Hepatocyte (in vitro differentiated cells): ENCODE results near the gene STAB2. TPM values are rescaled to one million over a fixed set of nuclear protein-coding genes. Genes with fewer than 3 reads are reported as not detected.

ENCODE experiments used
- DNase-seq: peaks from one replicate; pipeline ENCODE4 v3.0.0-alpha.2; 2016; ENCODE audit warnings: low spot score
- H2AFZ ChIP-seq: fragments of 200-600 bp; sonication (generic); 2 replicates; pipeline ENCODE4 v1.6.0; 2016; ENCODE audit warnings: antibody characterized with exemption, mild to moderate bottlenecking
- H3K27ac ChIP-seq: fragments of 200-600 bp; sonication (generic); 2 replicates; pipeline ENCODE4 v1.5.1; 2016; ENCODE audit warnings: mild to moderate bottlenecking
- H3K27me3 ChIP-seq: fragments of 200-600 bp; sonication (generic); 2 replicates; pipeline ENCODE4 v1.6.1; 2016
- H3K36me3 ChIP-seq: fragments of 200-600 bp; sonication (generic); replicated peaks from 2 replicates; pipeline ENCODE4 v1.5.1; 2016; ENCODE audit warnings: low read depth; ENCODE audit not compliant: insufficient read depth
- H3K4me1 ChIP-seq: fragments of 200-600 bp; sonication (generic); 2 replicates; pipeline ENCODE4 v1.5.1; 2016; ENCODE audit warnings: mild to moderate bottlenecking, moderate library complexity; ENCODE audit not compliant: insufficient read depth
- H3K4me2 ChIP-seq: fragments of 200-600 bp; sonication (generic); 2 replicates; pipeline ENCODE4 v1.6.0; 2016
- H3K4me3 ChIP-seq: fragments of 200-600 bp; sonication (generic); 2 replicates; pipeline ENCODE4 v1.5.1; 2016; ENCODE audit warnings: mild to moderate bottlenecking
- H3K79me2 ChIP-seq: fragments of 200-600 bp; sonication (generic); 2 replicates; pipeline ENCODE4 v1.6.0; 2017; ENCODE audit warnings: mild to moderate bottlenecking
- H3K9me2 ChIP-seq: fragments of 200-600 bp; sonication (generic); replicated peaks from 2 replicates; pipeline ENCODE4 v1.6.0; 2017; ENCODE audit warnings: mild to moderate bottlenecking; ENCODE audit not compliant: insufficient read depth
- H3K9me3 ChIP-seq: fragments of 200-600 bp; sonication (generic); 2 replicates; pipeline ENCODE4 v1.5.1; 2016; ENCODE audit warnings: low read depth, mild to moderate bottlenecking
- H4K20me1 ChIP-seq: fragments of 200-600 bp; sonication (generic); 2 replicates; pipeline ENCODE4 v1.6.0; 2016; ENCODE audit warnings: mild to moderate bottlenecking; ENCODE audit not compliant: insufficient read depth, poor library complexity, severe bottlenecking
- EZH2 ChIP-seq: fragments of 200-600 bp; sonication (generic); IDR thresholded peaks from 2 replicates; pipeline ENCODE4 v1.6.1; 2016; ENCODE audit warnings: antibody characterized with exemption, mild to moderate bottlenecking, borderline replicate concordance
- EZH2phosphoT487 ChIP-seq: fragments of 200-600 bp; sonication (generic); IDR thresholded peaks from one replicate; pipeline ENCODE4 v1.6.1; 2018; ENCODE audit warnings: antibody characterized with exemption, mild to moderate bottlenecking, low read depth, moderate library complexity; ENCODE audit not compliant: unreplicated experiment, severe bottlenecking
- WGBS: methylation state at CpG from one replicate; pipeline ENCODE4 v1.1.6; 2016; ENCODE audit warnings: low lambda C conversion rate; ENCODE audit errors: missing lambda C conversion rate; 5-methylcytosine and 5-hydroxymethylcytosine counted together
- polyA plus RNA-seq: library from polyadenylated mRNA; unstranded; fragments of >200 nt; fragmentation: Nextera tagmentation; extraction: Ambion mirVana; gene quantifications from 2 replicates; pipeline ENCODE4 v1.2.1, GENCODE V29; 2016
- total RNA-seq: library from RNA; depleted of rRNA; stranded (reverse); fragments of >200 nt; gene quantifications from 2 replicates; pipeline ENCODE4 v1.2.3, GENCODE V29; 2014
- TF ChIP-seq, protein P1 (sequence below): fragments of 200-600 bp; sonication (generic); IDR thresholded peaks from 2 replicates; pipeline ENCODE4 v1.5.1; 2016; ENCODE audit warnings: antibody characterized with exemption, mild to moderate bottlenecking; ENCODE audit not compliant: poor library complexity

Gene STAB2
- total and polyA plus RNA-seq, 2 experiments from 2014 or later = not detected

DNA sequence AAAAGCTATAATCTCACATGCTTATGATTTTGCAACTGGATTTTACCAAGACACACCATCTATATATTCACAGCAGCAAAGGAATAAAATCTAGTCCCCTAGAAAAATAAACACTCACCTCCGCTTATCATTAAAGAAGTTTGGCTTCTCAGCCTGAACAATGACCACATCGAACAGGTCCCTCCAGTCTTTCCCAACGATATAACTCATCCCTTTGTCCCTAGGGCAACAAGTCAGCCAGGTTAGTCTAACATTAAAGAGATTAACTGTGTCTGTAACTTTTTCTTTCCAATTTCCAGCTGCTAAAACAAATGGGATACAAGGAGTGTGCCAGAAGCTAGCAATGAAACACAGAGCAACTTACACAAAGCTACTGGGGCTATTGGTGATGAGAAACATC, 206.0 kb downstream of the STAB2 start:
- Histone ChIP-seq H3K36me3 (no peaks in the 10 kb centered on the region), H3K27me3 (no peaks in the 10 kb centered on the region), H3K79me2 (no peaks in the 10 kb centered on the region), H3K27ac (no peak overlapping the region), H2AFZ (no peak overlapping the region), H3K4me1 (no peaks in the 10 kb centered on the region), H3K4me2 (no peak overlapping the region), H3K9me2 (no peaks in the 10 kb centered on the region), H4K20me1 (no peaks in the 10 kb centered on the region), H3K4me3 (no peak overlapping the region), H3K9me3 (no peaks in the 10 kb centered on the region)
- no peak for DNase-seq
- 68% methylated on average over 3 of the region's 3 CpGs for WGBS
- TF ChIP-seq EZH2phosphoT487 (no peak), EZH2 (no peak)
- TF ChIP-seq, protein P1, sequence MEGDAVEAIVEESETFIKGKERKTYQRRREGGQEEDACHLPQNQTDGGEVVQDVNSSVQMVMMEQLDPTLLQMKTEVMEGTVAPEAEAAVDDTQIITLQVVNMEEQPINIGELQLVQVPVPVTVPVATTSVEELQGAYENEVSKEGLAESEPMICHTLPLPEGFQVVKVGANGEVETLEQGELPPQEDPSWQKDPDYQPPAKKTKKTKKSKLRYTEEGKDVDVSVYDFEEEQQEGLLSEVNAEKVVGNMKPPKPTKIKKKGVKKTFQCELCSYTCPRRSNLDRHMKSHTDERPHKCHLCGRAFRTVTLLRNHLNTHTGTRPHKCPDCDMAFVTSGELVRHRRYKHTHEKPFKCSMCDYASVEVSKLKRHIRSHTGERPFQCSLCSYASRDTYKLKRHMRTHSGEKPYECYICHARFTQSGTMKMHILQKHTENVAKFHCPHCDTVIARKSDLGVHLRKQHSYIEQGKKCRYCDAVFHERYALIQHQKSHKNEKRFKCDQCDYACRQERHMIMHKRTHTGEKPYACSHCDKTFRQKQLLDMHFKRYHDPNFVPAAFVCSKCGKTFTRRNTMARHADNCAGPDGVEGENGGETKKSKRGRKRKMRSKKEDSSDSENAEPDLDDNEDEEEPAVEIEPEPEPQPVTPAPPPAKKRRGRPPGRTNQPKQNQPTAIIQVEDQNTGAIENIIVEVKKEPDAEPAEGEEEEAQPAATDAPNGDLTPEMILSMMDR = no peak

DNA sequence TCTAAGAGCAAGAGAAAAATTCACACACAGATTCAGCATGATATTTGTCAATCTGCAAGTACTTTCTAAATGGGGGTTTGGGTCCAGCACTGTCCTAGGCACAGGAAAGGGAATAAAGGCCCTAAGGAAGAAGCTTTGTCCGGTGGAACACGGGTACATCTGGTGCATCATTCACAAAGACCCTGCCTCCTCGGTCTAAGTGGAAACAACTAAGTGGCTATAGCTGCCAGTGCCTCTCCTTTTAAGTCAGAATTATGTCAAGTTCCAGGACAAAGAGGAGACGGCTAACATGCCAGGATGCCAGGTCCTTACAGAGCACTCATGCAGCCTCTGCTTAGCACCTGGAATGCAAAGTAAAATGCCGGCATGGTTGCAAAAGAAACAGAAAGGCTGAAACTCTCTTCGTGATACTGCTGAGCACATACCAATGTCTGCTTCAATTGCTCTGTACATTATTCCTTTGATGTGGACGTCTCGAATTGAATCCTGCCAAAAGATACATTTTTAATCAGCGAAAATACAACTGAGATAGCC, 206.5 kb downstream of the STAB2 start:
- Histone ChIP-seq H3K27ac (no peak overlapping the region), H3K4me2 (no peak overlapping the region), H2AFZ (no peak overlapping the region), H3K4me1 (no peaks in the 10 kb centered on the region), H3K27me3 (no peaks in the 10 kb centered on the region), H4K20me1 (no peaks in the 10 kb centered on the region), H3K36me3 (no peaks in the 10 kb centered on the region), H3K9me3 (no peaks in the 10 kb centered on the region), H3K9me2 (no peaks in the 10 kb centered on the region), H3K79me2 (no peaks in the 10 kb centered on the region), H3K4me3 (no peak overlapping the region)
- TF ChIP-seq EZH2 = no peak
- no peak for TF ChIP-seq EZH2phosphoT487
- TF ChIP-seq, protein P1 = no peak
- no peak for DNase-seq
- WGBS = 86% methylated on average over 9 of the region's 9 CpGs

DNA sequence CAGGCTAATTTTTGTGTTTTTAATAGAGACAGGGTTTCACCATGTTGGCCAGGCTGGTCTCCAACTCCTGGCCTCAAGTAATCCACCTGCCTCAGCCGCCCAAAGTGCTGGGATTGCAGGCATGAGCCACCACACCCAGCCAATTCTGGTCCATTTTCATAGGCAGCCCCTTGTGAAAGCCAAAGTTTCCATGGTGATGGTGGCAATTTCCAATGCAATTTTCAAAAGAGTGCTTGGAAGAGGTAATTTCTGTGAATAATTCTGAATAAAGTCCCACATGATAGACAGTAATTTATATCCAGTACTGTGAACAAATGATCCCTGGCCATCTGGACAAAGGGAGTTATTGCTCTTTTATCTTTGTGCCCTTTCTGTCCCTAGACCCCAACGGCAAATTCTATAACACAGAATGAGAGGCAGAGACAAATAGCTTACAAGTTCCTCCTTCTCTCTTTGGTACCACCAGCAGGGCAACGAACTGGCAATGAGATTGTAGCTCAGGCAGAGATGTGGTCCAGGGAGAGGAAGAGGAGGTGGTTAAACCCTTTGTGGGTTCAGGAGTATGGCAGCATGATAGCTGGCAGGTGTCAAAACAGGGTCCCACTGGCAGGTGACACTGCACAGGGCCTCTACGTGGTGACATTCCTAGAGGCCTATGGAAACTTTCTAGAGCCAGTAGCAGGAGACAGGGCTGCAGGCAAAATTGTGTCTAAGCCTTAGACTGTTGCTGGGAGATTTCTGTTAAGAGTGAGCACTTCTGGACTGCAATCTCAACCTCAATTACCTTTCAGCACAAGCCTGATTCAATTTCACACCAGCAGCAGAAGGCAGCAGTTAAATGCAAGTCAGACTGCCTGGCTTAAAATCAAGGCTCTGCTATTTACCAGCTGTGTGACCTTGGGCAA, 207.5 kb downstream of the STAB2 start:
- DNase-seq = no peak
- Histone ChIP-seq H3K4me1 (peaks cover 8% of the 10 kb centered on the region), H3K36me3 (no peaks in the 10 kb centered on the region), H3K4me3 (no peak overlapping the region), H3K27ac (no peak overlapping the region), H3K79me2 (no peaks in the 10 kb centered on the region), H3K9me3 (no peaks in the 10 kb centered on the region), H2AFZ (no peak overlapping the region), H4K20me1 (no peaks in the 10 kb centered on the region), H3K9me2 (no peaks in the 10 kb centered on the region), H3K4me2 (no peak overlapping the region), H3K27me3 (no peaks in the 10 kb centered on the region)
- no peak for TF ChIP-seq EZH2
- no peak for TF ChIP-seq EZH2phosphoT487
- TF ChIP-seq, protein P1 = no peak
- WGBS = 80% methylated on average over 4 of the region's 4 CpGs
